CD4-positive, alpha-beta T cell treated with Interleukin-15 for 1 hour (primary cell): ENCODE measurements around the gene RXFP4.

Experiments used
- DNase-seq: peaks from one replicate; pipeline ENCODE4 v3.0.0-alpha.2; 2020

Gene RXFP4

GRCh38 chr1:155931332-155932038, 10.0 kb upstream of the RXFP4 start:
- no peak for DNase-seq

- DNase-seq: no peak
Measured at GRCh38 chr1:155932081-155932480, 9.4 kb upstream of the RXFP4 start.

- no peak for DNase-seq
Measured at GRCh38 chr1:155932487-155932886, 9.0 kb upstream of the RXFP4 start.

- DNase-seq: no peak
Measured at GRCh38 chr1:155933591-155934096, 7.8 kb upstream of the RXFP4 start.

- DNase-seq: peak; percentile 98
Measured at GRCh38 chr1:155934097-155934935, 7.1 kb upstream of the RXFP4 start, which contains the start of gene KHDC4. Gene KHDC4 (minus strand): TSS chr1:155934413. CDS start chr1:155934373, 40 bp downstream.

GRCh38 chr1:155934936-155935590, 6.4 kb upstream of the RXFP4 start:
- DNase-seq: no peak

- DNase-seq: peak; percentile 35
Measured at GRCh38 chr1:155938220-155938627, 3.2 kb upstream of the RXFP4 start.

- no peak for DNase-seq
Measured at GRCh38 chr1:155940482-155940992, 901 bp upstream of the RXFP4 start.

- DNase-seq: no peak
Measured at GRCh38 chr1:155941845-155942531, 550 bp downstream of the RXFP4 start.

GRCh38 chr1:155942578-155943141, 1.2 kb downstream of the RXFP4 start:
- DNase-seq: no peak

- no peak for DNase-seq
Measured at GRCh38 chr1:155944444-155944799, 3.0 kb downstream of the RXFP4 start.

- no peak for DNase-seq
Measured at GRCh38 chr1:155946633-155947219, 5.3 kb downstream of the RXFP4 start.

GRCh38 chr1:155947292-155947691, 5.9 kb downstream of the RXFP4 start:
- DNase-seq: no peak

GRCh38 chr1:155947741-155948140, 6.3 kb downstream of the RXFP4 start:
- DNase-seq: no peak

GRCh38 chr1:155950829-155951228, 9.4 kb downstream of the RXFP4 start:
- DNase-seq: no peak

GRCh38 chr1:155951753-155952504, 10.5 kb downstream of the RXFP4 start:
- no peak for DNase-seq

- DNase-seq: no peak
Measured at GRCh38 chr1:155952505-155952890, 11.1 kb downstream of the RXFP4 start.

GRCh38 chr1:155954645-155955044, 13.2 kb downstream of the RXFP4 start:
- DNase-seq: no peak

GRCh38 chr1:155957411-155957915, 16.0 kb downstream of the RXFP4 start:
- DNase-seq: no peak

GRCh38 chr1:155960081-155960745, 18.8 kb downstream of the RXFP4 start:
- no peak for DNase-seq
